Measurements from ENCODE around the gene RTL3.

RTL3 gene

DNA sequence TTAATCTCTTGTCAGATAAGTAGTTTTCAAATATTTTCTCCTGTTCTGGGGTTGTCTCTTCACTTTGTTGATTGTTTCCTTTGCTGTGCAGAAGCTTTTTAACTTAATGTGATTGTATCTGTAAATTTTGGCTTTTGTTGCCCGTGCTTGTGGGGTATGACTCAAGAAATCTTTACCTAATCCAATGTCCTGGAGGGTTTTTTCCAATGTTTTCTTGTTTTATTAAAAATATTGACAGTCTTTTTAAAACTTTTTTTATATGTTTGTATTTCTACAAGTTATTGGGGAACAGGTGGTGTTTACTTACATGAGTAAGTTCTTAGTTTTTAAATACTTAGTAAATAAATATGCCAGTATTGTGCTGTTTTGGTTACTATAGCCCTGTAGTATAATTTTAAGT is 44.9 kb downstream of the RTL3 start:
- DNase-seq: no peak
